Measurements from ENCODE around the gene NAB2. TPM values are rescaled to one million over a fixed set of nuclear protein-coding genes. Genes with fewer than 3 reads are reported as not detected.

The NAB2 gene
- total and polyA plus RNA-seq, 9 of the 15 experiments (the other 6 are each of a cell fraction or from before 2014, with no cell fraction given), result 0.45 to 40.9 (median 20.4) TPM

- Histone ChIP-seq H3K27ac (ENCODE audit: extremely low read depth, low read depth, low read length) (no peak overlapping the region), H3K4me1 (replicated peaks in 1 of 2; ENCODE audit: control insufficient read depth in 2 of 2, insufficient read depth in 2 of 2, low read length in 2 of 2) (peaks cover 13 to 28% of the 10 kb centered on the region in 2 experiments), H4K20me1 (replicated peaks; ENCODE audit: control insufficient read depth, insufficient read depth, low read length) (no peaks in the 10 kb centered on the region), H3K27me3 (ENCODE audit: control insufficient read depth in 2 of 2, insufficient read depth in 2 of 2, low read length in 2 of 2) (no peaks in the 10 kb centered on the region), H3K36me3 (ENCODE audit: control insufficient read depth, insufficient read depth, low read length) (no peaks in the 10 kb centered on the region), H2AFZ (ENCODE audit: low read depth, low read length) (no peak overlapping the region), H3K9me3 (replicated peaks; ENCODE audit: control insufficient read depth, insufficient read depth, low read depth, low read length) (no peaks in the 10 kb centered on the region), H3K9ac (ENCODE audit: insufficient read depth in 1 of 2, low read depth in 2 of 2, low read length in 2 of 2) (peak overlapping the region in 1 of 2 experiments; percentile 6; a peak in 1 of 4 replicates), H3K9me1 (ENCODE audit: control insufficient read depth, insufficient read depth, low read length) (no peaks in the 10 kb centered on the region), H3K79me2 (ENCODE audit: control insufficient read depth, insufficient read depth, low read length) (no peaks in the 10 kb centered on the region), H3K4me3 (no peak overlapping the region), H3K4me2 (ENCODE audit: insufficient read depth, low read length) (no peak overlapping the region)
- POLR2A ChIA-PET, result interaction anchor here (0.5 to 1.3 kb wide), 4 partner anchors 21 to 505 kb away, joined by 3 to 4 read pairs (median 4); partner anchors contain the start of gene STAT6
- CTCF ChIA-PET (ENCODE audit: low intra/inter-chr PET ratio), result no interaction called here
- FAIRE-seq, result no peak
- intact Hi-C loops (cut with micrococcal nuclease), result no loop called here
- ATAC-seq, result 0 out of 3 replicates have a peak, but pooled peaks have one; percentile 18
- in situ Hi-C loops (cut with MboI), result no loop called here
- TF ChIP-seq BCOR (IDR thresholded peaks at IDR 0.05) (peak; percentile 71), TCF15 (CRISPR knock-in tag; IDR thresholded peaks at IDR 0.05) (no peak), KDM1A (IDR thresholded peaks at IDR 0.05) (0 out of 4 replicates have a peak, but pooled peaks have one; percentile 17 to 33)
- DNase-seq (ENCODE audit: extremely low read depth in 1 of 4, low spot score in 3 of 4), result no peak
- no TSS peak for BruUV-seq (replicated peaks)
- 66% methylated on average over 3 of the region's 4 CpGs for WGBS (ENCODE audit: insufficient coverage, low coverage, missing lambda C conversion rate)
Observed at GRCh38 chr12:57133013-57133569, 44.2 kb downstream of the NAB2 start.

- ATAC-seq (no peak), FAIRE-seq (no peak), DNase-seq (ENCODE audit: extremely low read depth in 1 of 4, low spot score in 3 of 4) (no peak)
- Histone ChIP-seq H3K4me2 (ENCODE audit: insufficient read depth, low read length) (no peak overlapping the region), H3K9ac (ENCODE audit: insufficient read depth in 1 of 2, low read depth in 2 of 2, low read length in 2 of 2) (no peak overlapping the region; a peak in 1 of 4 replicates), H4K20me1 (replicated peaks; ENCODE audit: control insufficient read depth, insufficient read depth, low read length) (no peaks in the 10 kb centered on the region), H3K27ac (ENCODE audit: extremely low read depth, low read depth, low read length) (no peak overlapping the region), H3K9me1 (ENCODE audit: control insufficient read depth, insufficient read depth, low read length) (no peaks in the 10 kb centered on the region), H3K4me1 (replicated peaks in 1 of 2; ENCODE audit: control insufficient read depth in 2 of 2, insufficient read depth in 2 of 2, low read length in 2 of 2) (peaks cover 21 to 26% of the 10 kb centered on the region in 2 experiments), H3K79me2 (ENCODE audit: control insufficient read depth, insufficient read depth, low read length) (no peaks in the 10 kb centered on the region), H3K27me3 (ENCODE audit: control insufficient read depth in 2 of 2, insufficient read depth in 2 of 2, low read length in 2 of 2) (no peaks in the 10 kb centered on the region), H3K4me3 (no peak overlapping the region), H2AFZ (ENCODE audit: low read depth, low read length) (no peak overlapping the region), H3K36me3 (ENCODE audit: control insufficient read depth, insufficient read depth, low read length) (no peaks in the 10 kb centered on the region), H3K9me3 (replicated peaks; ENCODE audit: control insufficient read depth, insufficient read depth, low read depth, low read length) (no peaks in the 10 kb centered on the region)
- in situ Hi-C loops (cut with MboI) (no loop called here), intact Hi-C loops (cut with micrococcal nuclease) (no loop called here)
- WGBS (ENCODE audit: insufficient coverage, low coverage, missing lambda C conversion rate), result 23% methylated on average over 3 of the region's 6 CpGs
- POLR2A ChIA-PET, result interaction anchor here (1.3 kb wide), 1 partner anchor 22 kb away, joined by 4 read pairs; the partner anchor contains the start of gene STAT6
- no TSS peak for BruUV-seq (replicated peaks)
- CTCF ChIA-PET (ENCODE audit: low intra/inter-chr PET ratio), result no interaction called here
- no peak for TF ChIP-seq COPS2 (conservative IDR thresholded peaks at IDR 0.05)
- TF ChIP-seq NR3C1 (CRISPR knock-in tag; IDR thresholded peaks at IDR 0.05), result no peak
- no peak for TF ChIP-seq MBD2 (IDR thresholded peaks at IDR 0.05; ENCODE audit: borderline replicate concordance, low read depth)
- TF ChIP-seq RBM39 (optimal IDR thresholded peaks at IDR 0.05; ENCODE audit: low read depth, low read length), result no peak
- TF ChIP-seq ELK3 (CRISPR knock-in tag; IDR thresholded peaks at IDR 0.05), result no peak
- no peak for TF ChIP-seq MCM5 (IDR thresholded peaks at IDR 0.05; ENCODE audit: low read depth)
- TF ChIP-seq MLLT1 (IDR thresholded peaks at IDR 0.05), result no peak
- no peak for TF ChIP-seq ATF6 (CRISPR knock-in tag; IDR thresholded peaks at IDR 0.05)
Observed at GRCh38 chr12:57133916-57134315, 45.0 kb downstream of the NAB2 start.

Data from K562 (cell line).